GM06990 (cell line): ENCODE data around the gene ZNF587B.
"Not testable (repeated sequence)": the region's sequence is repeated elsewhere in the genome, so short reads cannot be mapped to it uniquely, and the experiment has no call there.

Experiments
- DNase-seq: peaks from one replicate; pipeline ENCODE4 v3.0.0-alpha.2; 2011; ENCODE audit not compliant: insufficient read length; ENCODE audit errors: extremely low read depth
- H3K27me3 ChIP-seq: replicated peaks from 2 replicates; pipeline ENCODE4 v1.6.0; 2011; ENCODE audit warnings: low read length; ENCODE audit not compliant: control insufficient read depth, insufficient read depth
- H3K36me3 ChIP-seq: 2 replicates; pipeline ENCODE4 v1.5.1; 2011; ENCODE audit warnings: low read length; ENCODE audit not compliant: control insufficient read depth, insufficient read depth
- H3K4me3 ChIP-seq: replicated peaks from 2 replicates; pipeline ENCODE4 v1.5.1; 2011; ENCODE audit warnings: low read depth, mild to moderate bottlenecking, control low read depth, low read length
- CTCF ChIP-seq: IDR thresholded peaks from 2 replicates; pipeline ENCODE4 v1.5.1; 2011; ENCODE audit warnings: low read length, control low read depth, mild to moderate bottlenecking, inconsistent platforms; ENCODE audit not compliant: insufficient read depth, poor library complexity, severe bottlenecking

Gene ZNF587B

DNA sequence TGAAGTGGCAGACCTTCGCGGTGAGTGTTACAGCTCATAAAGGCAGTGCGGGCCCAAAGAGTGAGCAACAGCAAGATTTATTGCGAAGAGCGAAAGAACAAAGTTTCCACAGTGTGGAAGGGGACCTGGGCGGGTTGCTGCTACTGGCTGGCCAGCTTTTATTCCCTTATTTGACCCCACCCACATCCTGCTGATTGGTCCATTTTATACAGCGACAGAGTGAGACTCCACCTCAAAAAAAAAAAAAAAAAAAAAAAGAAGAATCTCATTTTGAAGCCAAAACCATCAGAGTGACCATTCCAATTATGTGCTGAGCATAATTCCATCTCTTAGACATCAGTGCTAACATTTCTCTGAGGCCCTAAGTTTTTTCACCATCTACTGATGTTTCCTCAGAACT, 13.4 kb upstream of the ZNF587B start:
- Histone ChIP-seq H3K27me3 (no peaks in the 10 kb centered on the region), H3K4me3 (no peak overlapping the region), H3K36me3 (no peaks in the 10 kb centered on the region)
- DNase-seq, result no peak
- TF ChIP-seq CTCF, result no peak

- TF ChIP-seq CTCF, result no peak
- no peaks in the 10 kb centered on the region for H3K27me3 ChIP-seq
- DNase-seq, result no peak
- no peak overlapping the region for H3K4me3 ChIP-seq
- no peaks in the 10 kb centered on the region for H3K36me3 ChIP-seq
Measured at GRCh38 chr19:57817976-57818375, 12.1 kb upstream of the ZNF587B start.

DNA sequence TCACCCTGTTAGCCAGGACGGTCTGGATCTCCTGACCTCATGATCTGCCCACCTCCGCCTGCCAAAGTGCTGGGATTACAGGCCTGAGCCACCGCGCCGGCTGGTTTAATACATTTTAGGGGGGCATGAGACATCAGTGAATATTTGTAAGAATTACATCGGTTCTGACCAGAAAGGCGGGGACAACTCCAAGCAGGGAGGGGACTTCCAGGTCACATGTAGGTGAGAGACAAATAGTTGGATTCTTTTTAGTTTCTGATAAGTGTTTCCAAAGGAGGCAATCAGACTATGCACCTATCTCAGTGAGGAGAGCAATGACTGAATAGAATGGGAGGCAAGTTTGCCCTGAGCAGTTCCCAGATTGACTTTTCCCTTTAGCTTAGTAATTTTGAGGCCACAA, 11.7 kb upstream of the ZNF587B start:
- TF ChIP-seq CTCF, result no peak
- Histone ChIP-seq H3K4me3 (no peak overlapping the region), H3K27me3 (no peaks in the 10 kb centered on the region), H3K36me3 (no peaks in the 10 kb centered on the region)
- DNase-seq, result no peak

DNA sequence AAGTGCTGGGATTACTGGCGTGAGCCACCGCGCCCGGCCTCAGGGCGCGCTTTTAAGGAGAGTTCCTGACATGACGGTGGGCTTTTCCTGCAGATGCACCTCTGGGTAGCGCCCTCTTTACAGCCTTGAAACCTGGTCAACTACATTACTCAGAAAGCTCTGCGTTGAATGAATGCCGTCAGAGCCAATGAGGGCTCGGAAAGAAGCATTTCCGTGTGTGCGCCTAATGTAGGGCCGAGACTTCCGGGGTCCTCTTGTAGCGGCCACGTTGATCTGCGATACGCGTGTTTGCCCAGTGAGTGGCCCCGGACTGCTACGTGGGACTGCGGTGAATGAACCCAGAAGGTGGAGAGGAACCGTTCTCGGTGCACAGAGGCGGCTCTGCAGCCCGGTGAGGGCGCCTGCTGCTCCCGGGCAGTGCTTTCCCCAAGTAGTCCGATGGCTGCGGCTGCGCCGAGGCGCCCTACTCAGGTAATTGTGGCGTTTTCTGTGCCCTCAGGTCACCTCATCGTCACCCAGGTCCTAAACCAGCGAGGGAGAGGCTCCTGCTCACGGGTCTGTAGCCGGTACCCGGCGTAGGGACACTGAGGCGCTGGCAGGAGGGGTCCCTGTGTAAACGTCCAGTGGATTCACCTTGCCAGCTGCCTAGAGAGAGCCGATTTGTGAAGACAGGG, 10.5 kb upstream of the ZNF587B start:
- peak; percentile 84 for DNase-seq
- Histone ChIP-seq H3K27me3 (no peaks in the 10 kb centered on the region), H3K36me3 (no peaks in the 10 kb centered on the region; the same call in 1 of the 2 replicates), H3K4me3 (peak overlapping the region; percentile 98)
- TF ChIP-seq CTCF, result peak; percentile 40

GRCh38 chr19:57820599-57820998, 9.5 kb upstream of the ZNF587B start:
- H3K4me3 ChIP-seq, result peak overlapping the region; percentile 98
- no peak for DNase-seq
- no peak for TF ChIP-seq CTCF
- H3K36me3 ChIP-seq, result no peaks in the 10 kb centered on the region; the same call in 1 of the 2 replicates
- H3K27me3 ChIP-seq, result no peaks in the 10 kb centered on the region

- not testable (repeated sequence) for DNase-seq, H3K27me3 ChIP-seq, H3K36me3 ChIP-seq
- peak overlapping the region; percentile 98; the same call in 1 of the 2 replicates for H3K4me3 ChIP-seq
Measured at GRCh38 chr19:57821095-57821494, 9.0 kb upstream of the ZNF587B start.

DNA sequence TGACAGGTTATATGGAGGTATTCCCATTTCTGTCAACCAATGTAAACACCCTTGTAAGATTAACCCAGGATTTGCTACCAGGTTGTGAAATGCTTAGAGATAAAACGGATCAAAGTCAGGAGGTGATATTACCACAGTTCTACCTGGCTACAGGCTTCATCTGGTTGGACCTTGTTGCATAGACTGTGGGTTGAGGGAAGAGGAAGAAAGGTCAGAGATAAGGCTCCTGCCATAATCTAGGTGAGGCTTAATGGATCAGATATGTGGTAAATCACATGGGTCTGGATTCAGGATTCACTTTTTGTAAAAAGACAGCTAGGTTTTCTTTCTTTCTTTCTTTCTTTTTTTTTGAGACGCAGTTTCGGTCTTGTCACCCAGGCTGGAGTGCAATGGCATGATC, 8.6 kb upstream of the ZNF587B start:
- not testable (repeated sequence) for DNase-seq, H3K36me3 ChIP-seq, H3K27me3 ChIP-seq, H3K4me3 ChIP-seq

- not testable (repeated sequence) for H3K27me3 ChIP-seq, H3K36me3 ChIP-seq, H3K4me3 ChIP-seq, DNase-seq
Measured at GRCh38 chr19:57823155-57823554, 6.9 kb upstream of the ZNF587B start.

DNA sequence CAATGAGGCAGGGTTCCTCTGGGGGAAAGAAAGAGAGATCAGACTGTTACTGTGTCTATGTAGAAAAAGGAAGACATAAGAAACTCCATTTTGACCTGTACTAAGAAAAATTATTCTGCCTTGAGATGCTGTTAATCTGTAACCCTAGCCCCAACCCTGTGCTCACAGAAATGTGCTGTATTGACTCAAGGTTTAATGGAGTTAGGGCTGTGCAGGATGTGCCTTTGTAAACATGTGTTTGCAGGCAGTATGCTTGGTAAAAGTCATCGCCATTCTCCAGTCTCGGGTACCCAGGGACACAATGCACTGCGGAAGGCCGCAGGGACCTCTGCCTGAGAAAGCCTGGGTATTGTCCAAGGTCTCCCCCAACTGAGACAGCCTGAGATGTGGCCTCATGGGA, 6.5 kb upstream of the ZNF587B start:
- H3K4me3 ChIP-seq, H3K36me3 ChIP-seq, DNase-seq, H3K27me3 ChIP-seq: not testable (repeated sequence)
